Glutamatergic neuron (in vitro differentiated cells): ENCODE measurements around the gene ZNF697. TPM values are rescaled to one million over a fixed set of nuclear protein-coding genes. Genes with fewer than 3 reads are reported as not detected.

ENCODE experiments used
- DNase-seq: peaks from one replicate; pipeline ENCODE4 v3.0.0; 2022
- H3K27ac Mint-ChIP-seq: one replicate; pipeline ENCODE4 v1.8.0; 2020; ENCODE audit warnings: mild to moderate bottlenecking, mixed read lengths, inconsistent platforms; ENCODE audit not compliant: unreplicated experiment
- H3K27me3 Mint-ChIP-seq: one replicate; pipeline ENCODE4 v1.8.0; 2020; ENCODE audit warnings: mild to moderate bottlenecking, moderate library complexity, mixed read lengths, inconsistent platforms; ENCODE audit not compliant: unreplicated experiment
- H3K36me3 Mint-ChIP-seq: one replicate; pipeline ENCODE4 v1.8.0; 2020; ENCODE audit warnings: mild to moderate bottlenecking, mixed read lengths, inconsistent platforms; ENCODE audit not compliant: unreplicated experiment
- H3K4me1 Mint-ChIP-seq: one replicate; pipeline ENCODE4 v1.8.0; 2020; ENCODE audit warnings: mild to moderate bottlenecking, low read depth, mixed read lengths, inconsistent platforms; ENCODE audit not compliant: unreplicated experiment
- H3K4me3 Mint-ChIP-seq: one replicate; pipeline ENCODE4 v1.8.0; 2020; ENCODE audit warnings: mild to moderate bottlenecking, mixed read lengths, inconsistent platforms; ENCODE audit not compliant: unreplicated experiment
- H3K9me3 Mint-ChIP-seq: one replicate; pipeline ENCODE4 v1.8.0; 2020; ENCODE audit warnings: mild to moderate bottlenecking, moderate library complexity, mixed read lengths, inconsistent platforms; ENCODE audit not compliant: unreplicated experiment
- total RNA-seq: library from RNA; stranded (reverse); fragmentation: NEBNext Ultra II Directional; extraction: Animal tissue kit (Norgen Biotek cat#: 25700); gene quantifications from one replicate; pipeline ENCODE4 v1.2.1, GENCODE V29; 2021; ENCODE audit not compliant: unreplicated experiment
- TF ChIP-seq, protein P1 (sequence below): fragments of 200-600 bp; sonication (generic); IDR thresholded peaks from one replicate; pipeline ENCODE4 v1.5.0; 2021; ENCODE audit not compliant: partially characterized antibody, unreplicated experiment

ZNF697 gene
- total RNA-seq, 1 donor from 2014 or later, result 41.9 TPM

DNA sequence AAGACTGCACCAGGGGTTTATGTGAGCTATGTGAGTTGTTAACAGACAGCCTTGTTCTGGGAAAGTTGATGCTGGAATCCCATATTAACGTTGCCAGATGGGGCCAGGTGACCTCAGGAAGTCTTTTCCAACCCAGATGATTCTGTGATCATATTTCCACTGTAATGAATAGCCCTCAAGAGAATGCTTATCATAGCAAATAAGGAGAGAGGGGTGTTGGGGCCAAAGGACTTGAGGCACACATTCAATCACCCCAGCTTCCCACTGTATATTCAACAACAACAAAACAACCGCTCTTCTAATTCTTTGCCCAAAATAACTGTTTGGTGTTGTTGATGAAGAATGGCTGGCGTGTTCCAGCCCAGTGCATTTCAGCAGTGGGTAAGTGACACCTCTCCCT, 14.1 kb downstream of the ZNF697 start:
- TF ChIP-seq, protein P1, sequence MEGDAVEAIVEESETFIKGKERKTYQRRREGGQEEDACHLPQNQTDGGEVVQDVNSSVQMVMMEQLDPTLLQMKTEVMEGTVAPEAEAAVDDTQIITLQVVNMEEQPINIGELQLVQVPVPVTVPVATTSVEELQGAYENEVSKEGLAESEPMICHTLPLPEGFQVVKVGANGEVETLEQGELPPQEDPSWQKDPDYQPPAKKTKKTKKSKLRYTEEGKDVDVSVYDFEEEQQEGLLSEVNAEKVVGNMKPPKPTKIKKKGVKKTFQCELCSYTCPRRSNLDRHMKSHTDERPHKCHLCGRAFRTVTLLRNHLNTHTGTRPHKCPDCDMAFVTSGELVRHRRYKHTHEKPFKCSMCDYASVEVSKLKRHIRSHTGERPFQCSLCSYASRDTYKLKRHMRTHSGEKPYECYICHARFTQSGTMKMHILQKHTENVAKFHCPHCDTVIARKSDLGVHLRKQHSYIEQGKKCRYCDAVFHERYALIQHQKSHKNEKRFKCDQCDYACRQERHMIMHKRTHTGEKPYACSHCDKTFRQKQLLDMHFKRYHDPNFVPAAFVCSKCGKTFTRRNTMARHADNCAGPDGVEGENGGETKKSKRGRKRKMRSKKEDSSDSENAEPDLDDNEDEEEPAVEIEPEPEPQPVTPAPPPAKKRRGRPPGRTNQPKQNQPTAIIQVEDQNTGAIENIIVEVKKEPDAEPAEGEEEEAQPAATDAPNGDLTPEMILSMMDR, result no peak
- Mint-ChIP-seq H3K27ac (no peak overlapping the region), H3K36me3 (no peaks in the 10 kb centered on the region), H3K4me3 (no peak overlapping the region), H3K4me1 (peaks cover 28% of the 10 kb centered on the region), H3K9me3 (no peaks in the 10 kb centered on the region), H3K27me3 (peaks cover 3% of the 10 kb centered on the region)
- no peak for DNase-seq

DNA sequence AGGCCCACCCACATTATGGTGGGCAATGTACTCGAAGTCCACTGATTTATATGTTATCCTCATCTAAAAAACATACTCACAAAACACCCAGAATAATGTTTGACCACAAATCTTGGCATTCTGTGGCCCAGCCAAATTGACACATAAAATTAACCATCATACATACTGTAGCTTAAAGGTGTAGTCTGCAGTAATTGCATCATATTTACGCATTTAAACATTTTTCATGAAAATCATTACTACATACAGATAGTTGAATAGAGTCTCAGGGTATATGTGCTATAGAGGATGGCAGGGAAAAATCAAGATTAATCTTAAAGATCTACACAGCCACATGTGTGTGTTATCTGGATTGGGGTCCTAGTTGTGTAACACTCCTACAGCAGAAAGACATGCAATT, 14.5 kb downstream of the ZNF697 start:
- H3K4me1 Mint-ChIP-seq, result peaks cover 28% of the 10 kb centered on the region
- no peak overlapping the region for H3K4me3 Mint-ChIP-seq
- peaks cover 3% of the 10 kb centered on the region for H3K27me3 Mint-ChIP-seq
- DNase-seq, result no peak
- TF ChIP-seq, protein P1, result no peak
- no peak overlapping the region for H3K27ac Mint-ChIP-seq
- no peaks in the 10 kb centered on the region for H3K36me3 Mint-ChIP-seq
- no peaks in the 10 kb centered on the region for H3K9me3 Mint-ChIP-seq

DNA sequence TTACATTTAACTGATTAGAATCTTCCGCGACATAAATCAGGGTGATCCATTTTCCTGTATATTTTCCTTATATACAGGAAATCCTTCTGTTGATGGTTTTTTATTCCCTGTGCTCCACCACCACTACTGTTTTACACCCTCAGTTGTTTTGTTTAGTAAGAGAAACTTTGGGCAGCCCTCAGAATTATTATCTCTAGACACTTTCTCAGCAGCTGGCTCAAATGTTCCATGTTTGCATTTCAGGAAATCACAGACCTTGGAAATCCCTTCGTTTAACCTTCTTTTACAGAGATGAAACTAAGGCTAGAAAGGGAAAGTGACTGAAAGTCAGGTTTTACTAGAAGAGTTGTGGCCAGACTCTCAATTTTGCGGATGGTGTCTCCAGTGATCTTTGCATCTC, 15.2 kb downstream of the ZNF697 start:
- Mint-ChIP-seq H3K27ac (no peak overlapping the region), H3K4me1 (peaks cover 30% of the 10 kb centered on the region), H3K36me3 (no peaks in the 10 kb centered on the region), H3K4me3 (peak overlapping the region; percentile 14), H3K9me3 (no peaks in the 10 kb centered on the region), H3K27me3 (peaks cover 3% of the 10 kb centered on the region)
- no peak for DNase-seq
- TF ChIP-seq, protein P1, result no peak

DNA sequence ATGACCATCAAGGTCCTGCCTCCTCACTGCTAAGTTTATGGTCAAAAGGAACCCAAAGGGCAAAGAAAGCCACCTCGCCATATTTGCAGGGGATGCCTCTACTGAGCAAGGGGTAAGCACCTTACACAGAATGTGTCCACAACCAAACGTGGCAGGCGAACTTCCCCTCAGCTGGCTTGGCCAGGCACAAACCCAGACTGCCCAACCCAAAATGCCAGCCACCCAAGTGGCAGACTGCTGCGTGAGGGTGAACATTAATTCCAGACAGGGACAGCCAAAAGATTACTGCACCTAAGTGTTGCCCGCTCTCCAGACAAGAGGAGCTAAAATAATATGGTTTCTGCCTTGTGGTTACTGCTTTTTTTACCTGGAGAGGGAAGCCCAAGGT, 16.0 kb downstream of the ZNF697 start:
- peaks cover 3% of the 10 kb centered on the region for H3K27me3 Mint-ChIP-seq
- TF ChIP-seq, protein P1, result no peak
- H3K4me1 Mint-ChIP-seq, result peaks cover 30% of the 10 kb centered on the region
- DNase-seq, result no peak
- no peak overlapping the region for H3K27ac Mint-ChIP-seq
- no peaks in the 10 kb centered on the region for H3K9me3 Mint-ChIP-seq
- no peaks in the 10 kb centered on the region for H3K36me3 Mint-ChIP-seq
- H3K4me3 Mint-ChIP-seq, result peak overlapping the region; percentile 14

DNA sequence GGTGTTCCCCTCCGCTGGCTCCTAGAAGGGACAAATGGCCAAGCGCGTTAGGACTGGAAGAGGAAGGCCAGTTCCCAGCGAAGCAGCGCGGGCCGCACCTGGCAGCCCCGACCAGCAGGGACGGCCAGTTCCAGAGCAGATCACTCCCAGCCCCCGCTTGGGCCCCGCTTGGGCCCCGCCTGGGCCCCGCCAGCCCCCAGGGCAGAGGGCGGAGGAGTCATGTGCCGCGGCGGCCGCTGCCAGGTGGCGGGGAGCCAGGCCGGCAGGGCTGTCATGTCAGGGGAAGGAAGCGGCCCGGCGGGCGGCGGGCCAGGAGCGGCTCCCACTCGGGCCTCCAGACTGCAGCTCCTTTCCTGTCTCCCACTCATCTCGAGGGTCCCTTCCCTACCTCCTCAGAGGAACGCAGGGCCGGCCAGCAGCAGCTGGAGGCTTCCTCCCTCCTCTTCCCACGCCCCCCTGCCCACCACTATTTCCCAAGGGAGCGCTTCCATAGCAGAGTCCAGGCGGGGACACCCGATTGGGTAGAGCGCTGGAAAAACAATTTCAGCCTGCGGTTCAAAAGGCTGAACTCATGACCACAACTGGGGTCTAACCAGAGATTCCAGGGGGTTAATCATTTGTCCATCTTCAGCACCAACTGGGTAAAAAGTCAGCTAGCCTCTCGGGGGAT, 16.5 kb downstream of the ZNF697 start:
- DNase-seq, result peak; percentile 46
- H3K36me3 Mint-ChIP-seq, result no peaks in the 10 kb centered on the region
- TF ChIP-seq, protein P1, result no peak
- peaks cover 30% of the 10 kb centered on the region for H3K4me1 Mint-ChIP-seq
- peak overlapping the region; percentile 14 for H3K4me3 Mint-ChIP-seq
- no peaks in the 10 kb centered on the region for H3K9me3 Mint-ChIP-seq
- H3K27ac Mint-ChIP-seq, result no peak overlapping the region
- H3K27me3 Mint-ChIP-seq, result peaks cover 3% of the 10 kb centered on the region
